ENCODE data around the gene TBX1.

Gene TBX1

GRCh38 chr22:19753996-19754700, 6.4 kb upstream of the TBX1 start:
- no peak for TF ChIP-seq GABPA (IDR thresholded peaks at IDR 0.05; ENCODE audit: low read depth)
- no peak for TF ChIP-seq REST (IDR thresholded peaks at IDR 0.05; ENCODE audit: insufficient replicate concordance, low read depth)
- no peak for TF ChIP-seq SPI1 (IDR thresholded peaks at IDR 0.05; ENCODE audit: borderline replicate concordance, low read depth)
- no peak for TF ChIP-seq CTCF (IDR thresholded peaks at IDR 0.05; ENCODE audit: insufficient read depth, low read length)
- TF ChIP-seq POLR2AphosphoS5 (IDR thresholded peaks at IDR 0.05; ENCODE audit: low read depth) = no peak
- no peak overlapping the region for H3K4me3 ChIP-seq (replicated peaks; ENCODE audit: insufficient read depth, low read length)

GRCh38 chr22:19754701-19755144, 5.9 kb upstream of the TBX1 start:
- peaks cover 56% of the 10 kb centered on the region for H3K27me3 ChIP-seq (ENCODE audit: insufficient read depth, poor library complexity, severe bottlenecking)
- DNase-seq (ENCODE audit: low read depth in 1 of 2, low spot score in 1 of 2) = no peak
- H3K4me3 ChIP-seq (replicated peaks; ENCODE audit: insufficient read depth, low read length) = no peak overlapping the region
- H3K27ac ChIP-seq (replicated peaks) = no peak overlapping the region
- TF ChIP-seq POLR2AphosphoS5 (IDR thresholded peaks at IDR 0.05; ENCODE audit: low read depth) (no peak), CTCF (IDR thresholded peaks at IDR 0.05; ENCODE audit: insufficient read depth, low read length) (no peak), SPI1 (IDR thresholded peaks at IDR 0.05; ENCODE audit: borderline replicate concordance, low read depth) (no peak), REST (IDR thresholded peaks at IDR 0.05; ENCODE audit: insufficient replicate concordance, low read depth) (no peak), GABPA (IDR thresholded peaks at IDR 0.05; ENCODE audit: low read depth) (no peak)

More at GRCh38 chr22:19753996-19754700, 6.4 kb upstream of the TBX1 start:
- peaks cover 52% of the 10 kb centered on the region for H3K27me3 ChIP-seq (ENCODE audit: insufficient read depth, poor library complexity, severe bottlenecking)
- no peak for DNase-seq (ENCODE audit: low read depth in 1 of 2, low spot score in 1 of 2)
- no peak overlapping the region for H3K27ac ChIP-seq (replicated peaks)

GRCh38 chr22:19755145-19755710, 5.3 kb upstream of the TBX1 start:
- Histone ChIP-seq H3K27ac (replicated peaks) (no peak overlapping the region), H3K27me3 (ENCODE audit: insufficient read depth, poor library complexity, severe bottlenecking) (peaks cover 61% of the 10 kb centered on the region), H3K4me3 (replicated peaks; ENCODE audit: insufficient read depth, low read length) (no peak overlapping the region)
- no peak for DNase-seq (ENCODE audit: low read depth in 1 of 2, low spot score in 1 of 2)
- TF ChIP-seq SPI1 (IDR thresholded peaks at IDR 0.05; ENCODE audit: borderline replicate concordance, low read depth) = no peak
- no peak for TF ChIP-seq CTCF (IDR thresholded peaks at IDR 0.05; ENCODE audit: insufficient read depth, low read length)
- no peak for TF ChIP-seq POLR2AphosphoS5 (IDR thresholded peaks at IDR 0.05; ENCODE audit: low read depth)
- no peak for TF ChIP-seq GABPA (IDR thresholded peaks at IDR 0.05; ENCODE audit: low read depth)
- no peak for TF ChIP-seq REST (IDR thresholded peaks at IDR 0.05; ENCODE audit: insufficient replicate concordance, low read depth)

Data from HL-60 (cell line).